ENCODE measurements around the gene PCDHB3.
A peak's percentile ranks its signal among the peaks of the same experiment; 100 is the strongest.
"Not testable (repeated sequence)": the region's sequence is repeated elsewhere in the genome, so short reads cannot be mapped to it uniquely, and the experiment has no call there.

Gene PCDHB3

GRCh38 chr5:141102070-141102469 is 1.8 kb downstream of the PCDHB3 start:
- H3K9ac ChIP-seq (ENCODE audit: low read depth, low read length); H3K4me3 ChIP-seq (ENCODE audit: low read depth, low read length); H3K36me3 ChIP-seq (ENCODE audit: control insufficient read depth, insufficient read depth, low read length); H3K4me1 ChIP-seq (ENCODE audit: control insufficient read depth, insufficient read depth, low read length); H3K9me3 ChIP-seq (ENCODE audit: control insufficient read depth, insufficient read depth, low read length); H3K27me3 ChIP-seq (ENCODE audit: control insufficient read depth, insufficient read depth, low read length): not testable (repeated sequence)

DNA sequence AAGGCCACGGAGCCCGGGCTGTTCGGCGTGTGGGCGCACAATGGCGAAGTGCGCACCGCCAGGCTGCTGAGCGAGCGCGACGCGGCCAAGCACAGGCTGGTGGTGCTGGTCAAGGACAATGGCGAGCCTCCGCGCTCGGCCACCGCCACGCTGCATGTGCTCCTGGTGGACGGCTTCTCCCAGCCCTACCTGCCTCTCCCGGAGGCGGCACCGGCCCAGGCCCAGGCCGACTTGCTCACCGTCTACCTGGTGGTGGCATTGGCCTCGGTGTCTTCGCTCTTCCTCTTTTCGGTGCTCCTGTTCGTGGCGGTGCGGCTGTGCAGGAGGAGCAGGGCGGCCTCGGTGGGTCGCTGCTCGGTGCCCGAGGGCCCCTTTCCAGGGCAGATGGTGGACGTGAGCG is 2.2 kb downstream of the PCDHB3 start:
- H3K4me3 ChIP-seq (ENCODE audit: low read depth, low read length); H3K9ac ChIP-seq (ENCODE audit: low read depth, low read length); H3K9me3 ChIP-seq (ENCODE audit: control insufficient read depth, insufficient read depth, low read length); H3K4me1 ChIP-seq (ENCODE audit: control insufficient read depth, insufficient read depth, low read length); H3K27me3 ChIP-seq (ENCODE audit: control insufficient read depth, insufficient read depth, low read length); H3K36me3 ChIP-seq (ENCODE audit: control insufficient read depth, insufficient read depth, low read length): not testable (repeated sequence)

- no peaks in the 10 kb centered on the region for H3K36me3 ChIP-seq (ENCODE audit: control insufficient read depth, insufficient read depth, low read length)
- H3K27me3 ChIP-seq (ENCODE audit: control insufficient read depth, insufficient read depth, low read length): no peaks in the 10 kb centered on the region
- no peaks in the 10 kb centered on the region for H3K4me1 ChIP-seq (ENCODE audit: control insufficient read depth, insufficient read depth, low read length)
- H3K4me3 ChIP-seq (ENCODE audit: low read depth, low read length): no peak overlapping the region
- H3K9me3 ChIP-seq (ENCODE audit: control insufficient read depth, insufficient read depth, low read length): no peaks in the 10 kb centered on the region
- no peak overlapping the region for H3K9ac ChIP-seq (ENCODE audit: low read depth, low read length)
Measured at GRCh38 chr5:141105350-141105749, 5.1 kb downstream of the PCDHB3 start.

DNA sequence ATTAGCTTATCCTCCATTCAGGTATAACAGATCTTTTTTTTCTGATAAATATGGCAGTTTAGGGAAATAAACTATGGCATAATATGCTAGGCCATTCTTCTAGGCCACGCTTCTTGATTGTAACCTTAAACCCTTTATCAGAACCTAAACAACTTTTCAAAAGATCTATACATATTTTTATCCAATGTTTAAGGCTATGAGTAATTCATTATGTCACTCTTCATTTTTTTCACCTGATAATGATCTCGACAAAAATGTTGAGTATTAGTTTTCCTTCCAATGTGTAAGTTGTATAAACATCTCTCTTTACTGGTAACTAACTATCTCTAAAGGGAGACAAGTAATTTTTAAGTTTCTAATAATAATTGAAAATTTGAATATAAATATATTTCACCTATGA is 19.0 kb downstream of the PCDHB3 start:
- Histone ChIP-seq H3K4me1 (ENCODE audit: control insufficient read depth, insufficient read depth, low read length) (no peaks in the 10 kb centered on the region), H3K4me3 (ENCODE audit: low read depth, low read length) (no peak overlapping the region)

GRCh38 chr5:141121563-141121962 is 21.3 kb downstream of the PCDHB3 start, which contains the start of gene PCDHB4:
PCDHB4 (plus strand) TSS chr5:141121818; CDS start chr5:141121999, 181 bp downstream.
- no peaks in the 10 kb centered on the region for H3K9me3 ChIP-seq (ENCODE audit: control insufficient read depth, insufficient read depth, low read length)
- no peaks in the 10 kb centered on the region for H3K36me3 ChIP-seq (ENCODE audit: control insufficient read depth, insufficient read depth, low read length)
- H3K27me3 ChIP-seq (ENCODE audit: control insufficient read depth, insufficient read depth, low read length): no peaks in the 10 kb centered on the region
- peak within 1 kb of the TSS; percentile 37 for H3K4me3 ChIP-seq (ENCODE audit: low read depth, low read length)
- H3K4me1 ChIP-seq (ENCODE audit: control insufficient read depth, insufficient read depth, low read length): no peaks in the 10 kb centered on the region
- H3K9ac ChIP-seq (ENCODE audit: low read depth, low read length): no peak within 1 kb of the TSS

More for the DNA sequence above, 19.0 kb downstream of the PCDHB3 start:
- Histone ChIP-seq H3K9ac (ENCODE audit: low read depth, low read length) (no peak overlapping the region), H3K36me3 (ENCODE audit: control insufficient read depth, insufficient read depth, low read length) (no peaks in the 10 kb centered on the region), H3K27me3 (ENCODE audit: control insufficient read depth, insufficient read depth, low read length) (no peaks in the 10 kb centered on the region), H3K9me3 (ENCODE audit: control insufficient read depth, insufficient read depth, low read length) (no peaks in the 10 kb centered on the region)

DNA sequence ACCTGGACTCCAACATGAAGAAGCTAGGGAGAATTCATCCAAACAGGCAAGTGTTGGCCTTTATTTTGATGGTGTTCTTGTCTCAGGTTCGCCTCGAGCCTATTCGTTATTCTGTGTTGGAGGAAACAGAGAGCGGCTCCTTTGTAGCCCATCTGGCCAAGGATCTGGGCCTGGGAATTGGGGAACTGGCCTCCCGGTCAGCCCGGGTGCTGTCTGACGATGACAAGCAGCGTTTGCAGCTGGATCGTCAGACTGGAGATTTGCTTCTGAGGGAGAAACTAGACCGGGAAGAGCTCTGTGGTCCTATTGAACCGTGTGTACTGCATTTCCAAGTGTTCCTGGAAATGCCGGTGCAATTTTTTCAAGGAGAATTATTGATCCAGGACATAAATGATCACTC is 21.7 kb downstream of the PCDHB3 start:
- Histone ChIP-seq H3K9me3 (ENCODE audit: control insufficient read depth, insufficient read depth, low read length) (no peaks in the 10 kb centered on the region), H3K36me3 (ENCODE audit: control insufficient read depth, insufficient read depth, low read length) (no peaks in the 10 kb centered on the region), H3K27me3 (ENCODE audit: control insufficient read depth, insufficient read depth, low read length) (no peaks in the 10 kb centered on the region), H3K4me3 (ENCODE audit: low read depth, low read length) (peak overlapping the region; percentile 37), H3K9ac (ENCODE audit: low read depth, low read length) (no peak overlapping the region), H3K4me1 (ENCODE audit: control insufficient read depth, insufficient read depth, low read length) (no peaks in the 10 kb centered on the region)

GRCh38 chr5:141123396-141124135 is 23.3 kb downstream of the PCDHB3 start:
- not testable (repeated sequence) for H3K36me3 ChIP-seq (ENCODE audit: control insufficient read depth, insufficient read depth, low read length); H3K4me1 ChIP-seq (ENCODE audit: control insufficient read depth, insufficient read depth, low read length); H3K9ac ChIP-seq (ENCODE audit: low read depth, low read length); H3K4me3 ChIP-seq (ENCODE audit: low read depth, low read length); H3K27me3 ChIP-seq (ENCODE audit: control insufficient read depth, insufficient read depth, low read length); H3K9me3 ChIP-seq (ENCODE audit: control insufficient read depth, insufficient read depth, low read length)

- Histone ChIP-seq H3K27me3 (ENCODE audit: control insufficient read depth, insufficient read depth, low read length) (no peaks in the 10 kb centered on the region), H3K9me3 (ENCODE audit: control insufficient read depth, insufficient read depth, low read length) (no peaks in the 10 kb centered on the region), H3K4me3 (ENCODE audit: low read depth, low read length) (no peak overlapping the region), H3K9ac (ENCODE audit: low read depth, low read length) (no peak overlapping the region), H3K36me3 (ENCODE audit: control insufficient read depth, insufficient read depth, low read length) (no peaks in the 10 kb centered on the region), H3K4me1 (ENCODE audit: control insufficient read depth, insufficient read depth, low read length) (peaks cover 3% of the 10 kb centered on the region)
Measured at GRCh38 chr5:141127305-141127704, 27.0 kb downstream of the PCDHB3 start.

DNA sequence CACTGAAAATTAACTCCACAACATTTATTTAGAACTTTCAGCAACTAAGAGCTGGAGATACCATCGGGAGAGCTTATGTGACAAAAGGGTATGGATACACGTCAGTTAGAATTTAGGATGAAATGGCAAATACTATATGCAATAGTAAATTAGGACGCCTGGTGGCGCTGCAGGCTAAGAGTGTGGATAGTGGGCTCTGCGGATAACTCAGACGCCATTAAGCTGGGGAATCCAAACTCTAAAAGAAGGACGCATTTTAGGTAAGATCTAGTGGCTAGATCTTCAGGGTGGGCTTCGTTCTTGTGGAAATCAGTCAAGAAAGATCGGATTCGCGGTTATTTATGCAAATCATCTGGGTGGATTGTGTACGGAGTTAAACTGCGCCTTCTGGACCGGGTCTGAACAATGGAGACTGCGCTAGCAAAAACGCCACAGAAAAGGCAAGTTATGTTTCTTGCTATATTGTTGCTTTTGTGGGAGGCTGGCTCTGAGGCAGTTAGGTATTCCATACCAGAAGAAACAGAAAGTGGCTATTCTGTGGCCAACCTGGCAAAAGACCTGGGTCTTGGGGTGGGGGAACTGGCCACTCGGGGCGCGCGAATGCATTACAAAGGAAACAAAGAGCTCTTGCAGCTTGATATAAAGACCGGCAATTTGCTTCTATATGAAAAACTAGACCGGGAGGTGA is 34.9 kb downstream of the PCDHB3 start, which contains the start of gene PCDHB5:
PCDHB5 (plus strand) TSS at position 177 of the 688 bp plus-strand sequence; CDS start at position 406, 229 bp downstream.
- Histone ChIP-seq H3K9ac (ENCODE audit: low read depth, low read length) (peak within 1 kb of the TSS; percentile 95), H3K36me3 (ENCODE audit: control insufficient read depth, insufficient read depth, low read length) (no peaks in the 10 kb centered on the region), H3K9me3 (ENCODE audit: control insufficient read depth, insufficient read depth, low read length) (no peaks in the 10 kb centered on the region), H3K4me3 (ENCODE audit: low read depth, low read length) (peak within 1 kb of the TSS; percentile 85), H3K4me1 (ENCODE audit: control insufficient read depth, insufficient read depth, low read length) (no peaks in the 10 kb centered on the region), H3K27me3 (ENCODE audit: control insufficient read depth, insufficient read depth, low read length) (no peaks in the 10 kb centered on the region)

GRCh38 chr5:141135718-141136266 is 35.5 kb downstream of the PCDHB3 start:
- H3K4me1 ChIP-seq (ENCODE audit: control insufficient read depth, insufficient read depth, low read length): no peaks in the 10 kb centered on the region
- no peaks in the 10 kb centered on the region for H3K9me3 ChIP-seq (ENCODE audit: control insufficient read depth, insufficient read depth, low read length)
- H3K9ac ChIP-seq (ENCODE audit: low read depth, low read length): peak overlapping the region; percentile 95
- H3K27me3 ChIP-seq (ENCODE audit: control insufficient read depth, insufficient read depth, low read length): no peaks in the 10 kb centered on the region
- H3K4me3 ChIP-seq (ENCODE audit: low read depth, low read length): peak overlapping the region; percentile 85
- H3K36me3 ChIP-seq (ENCODE audit: control insufficient read depth, insufficient read depth, low read length): no peaks in the 10 kb centered on the region

DNA sequence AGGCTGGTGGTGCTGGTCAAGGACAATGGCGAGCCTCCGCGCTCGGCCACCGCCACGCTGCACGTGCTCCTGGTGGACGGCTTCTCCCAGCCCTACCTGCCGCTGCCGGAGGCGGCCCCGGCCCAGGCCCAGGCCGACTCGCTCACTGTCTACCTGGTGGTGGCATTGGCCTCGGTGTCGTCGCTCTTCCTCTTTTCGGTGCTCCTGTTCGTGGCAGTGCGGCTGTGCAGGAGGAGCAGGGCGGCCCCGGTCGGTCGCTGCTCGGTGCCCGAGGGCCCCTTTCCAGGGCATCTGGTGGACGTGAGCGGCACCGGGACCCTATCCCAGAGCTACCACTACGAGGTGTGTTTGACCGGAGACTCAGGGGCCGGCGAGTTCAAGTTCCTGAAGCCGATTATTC is 37.1 kb downstream of the PCDHB3 start:
- H3K4me3 ChIP-seq (ENCODE audit: low read depth, low read length); H3K36me3 ChIP-seq (ENCODE audit: control insufficient read depth, insufficient read depth, low read length); H3K4me1 ChIP-seq (ENCODE audit: control insufficient read depth, insufficient read depth, low read length); H3K9me3 ChIP-seq (ENCODE audit: control insufficient read depth, insufficient read depth, low read length); H3K9ac ChIP-seq (ENCODE audit: low read depth, low read length); H3K27me3 ChIP-seq (ENCODE audit: control insufficient read depth, insufficient read depth, low read length): not testable (repeated sequence)

- H3K4me3 ChIP-seq (ENCODE audit: low read depth, low read length): no peak within 1 kb of the TSS
- H3K4me1 ChIP-seq (ENCODE audit: control insufficient read depth, insufficient read depth, low read length): no peaks in the 10 kb centered on the region
- peaks cover 4% of the 10 kb centered on the region for H3K9me3 ChIP-seq (ENCODE audit: control insufficient read depth, insufficient read depth, low read length)
Measured at GRCh38 chr5:141149812-141150211, 49.5 kb downstream of the PCDHB3 start, which contains the start of gene PCDHB6. PCDHB6 (plus strand) TSS chr5:141150057; CDS start chr5:141150258, 201 bp downstream.

More at GRCh38 chr5:141149812-141150211, 49.5 kb downstream of the PCDHB3 start, which contains the start of gene PCDHB6:
- Histone ChIP-seq H3K27me3 (ENCODE audit: control insufficient read depth, insufficient read depth, low read length) (no peaks in the 10 kb centered on the region), H3K36me3 (ENCODE audit: control insufficient read depth, insufficient read depth, low read length) (no peaks in the 10 kb centered on the region), H3K9ac (ENCODE audit: low read depth, low read length) (no peak within 1 kb of the TSS)

Measured in iPS-15b (cell line).